ENCODE results near the gene LEF1.

The LEF1 gene

GRCh38 chr4:108166038-108166437 is 2.7 kb downstream of the LEF1 start:
- Histone ChIP-seq H3K27me3 (replicated peaks) (peaks cover 37% of the 10 kb centered on the region), H3K27ac (no peak overlapping the region), H3K36me3 (replicated peaks) (no peaks in the 10 kb centered on the region), H3K4me3 (ENCODE audit: low read depth, low read length) (peak overlapping the region; percentile 66)
- TF ChIP-seq CTCF (IDR thresholded peaks at IDR 0.05; ENCODE audit: low read depth, low read length, missing control alignments), result no peak
- no peak for DNase-seq
- in situ Hi-C loops (cut with HindIII; ENCODE audit: low pct_ligation_motif_present, low sequenced_read_pairs), result no loop called here

- H3K27me3 ChIP-seq (replicated peaks), result peaks cover 32% of the 10 kb centered on the region
- no peak for TF ChIP-seq CTCF (IDR thresholded peaks at IDR 0.05; ENCODE audit: low read depth, low read length, missing control alignments)
- H3K36me3 ChIP-seq (replicated peaks), result no peaks in the 10 kb centered on the region
- H3K27ac ChIP-seq, result no peak overlapping the region
- no peak for DNase-seq
- no peak overlapping the region for H3K4me3 ChIP-seq (ENCODE audit: low read depth, low read length)
- in situ Hi-C loops (cut with HindIII; ENCODE audit: low pct_ligation_motif_present, low sequenced_read_pairs), result no loop called here
Observed at GRCh38 chr4:108165586-108165985, 3.1 kb downstream of the LEF1 start.

- no peak for DNase-seq
- no peak for TF ChIP-seq CTCF (IDR thresholded peaks at IDR 0.05; ENCODE audit: low read depth, low read length, missing control alignments)
- Histone ChIP-seq H3K36me3 (replicated peaks) (no peaks in the 10 kb centered on the region), H3K4me3 (ENCODE audit: low read depth, low read length) (no peak overlapping the region), H3K27me3 (replicated peaks) (peaks cover 10% of the 10 kb centered on the region), H3K27ac (no peak overlapping the region)
- in situ Hi-C loops (cut with HindIII; ENCODE audit: low pct_ligation_motif_present, low sequenced_read_pairs), result no loop called here
Observed at GRCh38 chr4:108163351-108163750, 5.4 kb downstream of the LEF1 start.

- TF ChIP-seq CTCF (IDR thresholded peaks at IDR 0.05; ENCODE audit: low read depth, low read length, missing control alignments), result no peak
- no peak for DNase-seq
- Histone ChIP-seq H3K27me3 (replicated peaks) (peaks cover 4% of the 10 kb centered on the region), H3K36me3 (replicated peaks) (no peaks in the 10 kb centered on the region), H3K27ac (no peak overlapping the region), H3K4me3 (ENCODE audit: low read depth, low read length) (no peak overlapping the region)
- in situ Hi-C loops (cut with HindIII; ENCODE audit: low pct_ligation_motif_present, low sequenced_read_pairs), result no loop called here
Observed at GRCh38 chr4:108160741-108161352, 7.9 kb downstream of the LEF1 start.

- H3K27ac ChIP-seq, result no peak overlapping the region
- H3K4me3 ChIP-seq (ENCODE audit: low read depth, low read length), result no peak overlapping the region
- H3K36me3 ChIP-seq (replicated peaks), result no peaks in the 10 kb centered on the region
- TF ChIP-seq CTCF (IDR thresholded peaks at IDR 0.05; ENCODE audit: low read depth, low read length, missing control alignments), result no peak
- H3K27me3 ChIP-seq (replicated peaks), result no peaks in the 10 kb centered on the region
- in situ Hi-C loops (cut with HindIII; ENCODE audit: low pct_ligation_motif_present, low sequenced_read_pairs), result no loop called here
- DNase-seq, result no peak
Observed at GRCh38 chr4:108159845-108160244, 8.9 kb downstream of the LEF1 start.

- in situ Hi-C loops (cut with HindIII; ENCODE audit: low pct_ligation_motif_present, low sequenced_read_pairs), result no loop called here
- Histone ChIP-seq H3K36me3 (replicated peaks) (no peaks in the 10 kb centered on the region), H3K27me3 (replicated peaks) (no peaks in the 10 kb centered on the region), H3K27ac (no peak overlapping the region), H3K4me3 (ENCODE audit: low read depth, low read length) (no peak overlapping the region)
- DNase-seq, result no peak
- no peak for TF ChIP-seq CTCF (IDR thresholded peaks at IDR 0.05; ENCODE audit: low read depth, low read length, missing control alignments)
Observed at GRCh38 chr4:108157655-108158054, 11.1 kb downstream of the LEF1 start.

Measured in brain microvascular endothelial cell (primary cell).